GM23248 (cell line): ENCODE results near the gene MGMT.

Source experiments
- EZH2 ChIP-seq: fragments of 200-600 bp; sonication (generic); IDR thresholded peaks from 2 replicates; pipeline ENCODE4 v1.6.1; 2018; ENCODE audit warnings: antibody characterized with exemption, mild to moderate bottlenecking; ENCODE audit not compliant: insufficient read depth, poor library complexity, severe bottlenecking
- EZH2phosphoT487 ChIP-seq: fragments of 200-600 bp; sonication (generic); IDR thresholded peaks from 2 replicates; pipeline ENCODE4 v1.6.1; 2018; ENCODE audit warnings: antibody characterized with exemption, moderate library complexity, mild to moderate bottlenecking, low read depth; ENCODE audit not compliant: insufficient read depth

GRCh38 chr10:129467359-129468064 lies 471 bp downstream of the MGMT start:
- TF ChIP-seq EZH2: no peak
- TF ChIP-seq EZH2phosphoT487: no peak
